SK-N-SH treated with all-trans-retinoic acid at 6 μM for 48 hours (cell line): ENCODE results near the gene PRM3.
"Not testable (repeated sequence)": the region's sequence is repeated elsewhere in the genome, so short reads cannot be mapped to it uniquely, and the experiment has no call there.

Experiments used
- ATAC-seq: fragments of 200-7000 bp; cut with Tn5 transposase; 3 replicates; pipeline ENCODE4 v1.9.1; 2020; ENCODE audit warnings: mild to moderate bottlenecking, moderate library complexity
- ARNTL ChIP-seq: fragments of 450-650 bp; formaldehyde crosslinking; IDR thresholded peaks from 2 replicates; pipeline ENCODE4 v1.5.0; 2020; ENCODE audit warnings: low read depth, mild to moderate bottlenecking, moderate library complexity, borderline replicate concordance
- BACH2 ChIP-seq: fragments of 250-450 bp; sonication (Bioruptor Pico); IDR thresholded peaks from 2 replicates; pipeline ENCODE4 v1.9.0; 2021; ENCODE audit warnings: mild to moderate bottlenecking, borderline replicate concordance
- CSDC2 ChIP-seq: fragments of 250-450 bp; sonication (Bioruptor Pico); IDR thresholded peaks from 2 replicates; pipeline ENCODE4 v1.5.0; 2020; ENCODE audit warnings: mild to moderate bottlenecking, moderate library complexity
- ESRRG ChIP-seq: fragments of 250-450 bp; sonication (Bioruptor Pico); IDR thresholded peaks from 2 replicates; pipeline ENCODE4 v1.6.1; 2021; ENCODE audit warnings: mild to moderate bottlenecking
- GLIS3 ChIP-seq: fragments of 250-450 bp; sonication (Bioruptor Pico); IDR thresholded peaks from 2 replicates; pipeline ENCODE4 v1.5.0; 2020; ENCODE audit warnings: mild to moderate bottlenecking, moderate library complexity
- ISL1 ChIP-seq: fragments of 250-450 bp; sonication (Bioruptor Pico); IDR thresholded peaks from 2 replicates; pipeline ENCODE4 v2.1.2; 2022; ENCODE audit warnings: mild to moderate bottlenecking, moderate library complexity
- OSR1 ChIP-seq: fragments of 250-450 bp; sonication (Bioruptor Pico); IDR thresholded peaks from 2 replicates; pipeline ENCODE4 v1.8.0; 2022; ENCODE audit warnings: moderate library complexity, mild to moderate bottlenecking, inconsistent platforms
- PPARA ChIP-seq: fragments of 250-450 bp; sonication (Bioruptor Pico); IDR thresholded peaks from 2 replicates; pipeline ENCODE4 v1.5.0; 2020; ENCODE audit warnings: mild to moderate bottlenecking, borderline replicate concordance
- RARB ChIP-seq: fragments of 250-450 bp; sonication (Bioruptor Pico); IDR thresholded peaks from 2 replicates; pipeline ENCODE4 v1.8.0; 2021; ENCODE audit warnings: mild to moderate bottlenecking, moderate library complexity
- SNAI2 ChIP-seq: fragments of 250-450 bp; sonication (Bioruptor Pico); IDR thresholded peaks from 2 replicates; pipeline ENCODE4 v1.5.0; 2020; ENCODE audit warnings: mild to moderate bottlenecking, moderate library complexity
- TCF4 ChIP-seq: fragments of 250-450 bp; sonication (Bioruptor Pico); IDR thresholded peaks from 2 replicates; pipeline ENCODE4 v1.8.0; 2021; ENCODE audit warnings: mild to moderate bottlenecking, moderate library complexity, borderline replicate concordance
- TOX ChIP-seq: fragments of 250-450 bp; sonication (Bioruptor Pico); IDR thresholded peaks from 2 replicates; pipeline ENCODE4 v1.8.0; 2021; ENCODE audit warnings: mild to moderate bottlenecking, moderate library complexity, borderline replicate concordance
- ZC3H10 ChIP-seq: fragments of 250-450 bp; sonication (Bioruptor Pico); IDR thresholded peaks from 2 replicates; pipeline ENCODE4 v1.5.1; 2021; ENCODE audit warnings: mild to moderate bottlenecking, moderate library complexity
- ZFP3 ChIP-seq: fragments of 250-450 bp; sonication (Bioruptor Pico); IDR thresholded peaks from 2 replicates; pipeline ENCODE4 v1.5.0; 2020; ENCODE audit warnings: mild to moderate bottlenecking, moderate library complexity
- ZFP30 ChIP-seq: fragments of 450-650 bp; formaldehyde crosslinking; IDR thresholded peaks from 2 replicates; pipeline ENCODE4 v1.5.0; 2022; ENCODE audit warnings: mild to moderate bottlenecking, moderate library complexity
- ZNF70 ChIP-seq: fragments of 450-650 bp; formaldehyde crosslinking; IDR thresholded peaks from 2 replicates; pipeline ENCODE4 v1.5.0; 2020; ENCODE audit warnings: mild to moderate bottlenecking, moderate library complexity
- ZNF8 ChIP-seq: fragments of 450-650 bp; formaldehyde crosslinking; IDR thresholded peaks from 2 replicates; pipeline ENCODE4 v1.5.0; 2020; ENCODE audit warnings: mild to moderate bottlenecking, moderate library complexity
- TF ChIP-seq, protein P1 (sequence below): fragments of 250-450 bp; sonication (Bioruptor Pico); IDR thresholded peaks from 2 replicates; pipeline ENCODE4 v1.5.1; 2020; ENCODE audit warnings: low read depth, mild to moderate bottlenecking, moderate library complexity
- TF ChIP-seq, protein P2 (sequence below): fragments of 250-450 bp; sonication (Bioruptor Pico); IDR thresholded peaks from 2 replicates; pipeline ENCODE4 v1.8.0; 2021; ENCODE audit warnings: low read depth, mild to moderate bottlenecking, moderate library complexity, borderline replicate concordance
- TF ChIP-seq, protein P3 (sequence below): fragments of 250-450 bp; sonication (Bioruptor Pico); IDR thresholded peaks from 2 replicates; pipeline ENCODE4 v1.5.1; 2021; ENCODE audit warnings: mild to moderate bottlenecking, moderate library complexity
- TF ChIP-seq, protein P4 (sequence below): fragments of 250-450 bp; sonication (Bioruptor Pico); IDR thresholded peaks from 2 replicates; pipeline ENCODE4 v1.8.0; 2020; ENCODE audit warnings: mild to moderate bottlenecking, moderate library complexity, borderline replicate concordance
- TF ChIP-seq, protein P5 (sequence below): fragments of 250-450 bp; sonication (Bioruptor Pico); IDR thresholded peaks from 2 replicates; pipeline ENCODE4 v1.5.0; 2020; ENCODE audit warnings: mild to moderate bottlenecking, moderate library complexity

The PRM3 gene

DNA sequence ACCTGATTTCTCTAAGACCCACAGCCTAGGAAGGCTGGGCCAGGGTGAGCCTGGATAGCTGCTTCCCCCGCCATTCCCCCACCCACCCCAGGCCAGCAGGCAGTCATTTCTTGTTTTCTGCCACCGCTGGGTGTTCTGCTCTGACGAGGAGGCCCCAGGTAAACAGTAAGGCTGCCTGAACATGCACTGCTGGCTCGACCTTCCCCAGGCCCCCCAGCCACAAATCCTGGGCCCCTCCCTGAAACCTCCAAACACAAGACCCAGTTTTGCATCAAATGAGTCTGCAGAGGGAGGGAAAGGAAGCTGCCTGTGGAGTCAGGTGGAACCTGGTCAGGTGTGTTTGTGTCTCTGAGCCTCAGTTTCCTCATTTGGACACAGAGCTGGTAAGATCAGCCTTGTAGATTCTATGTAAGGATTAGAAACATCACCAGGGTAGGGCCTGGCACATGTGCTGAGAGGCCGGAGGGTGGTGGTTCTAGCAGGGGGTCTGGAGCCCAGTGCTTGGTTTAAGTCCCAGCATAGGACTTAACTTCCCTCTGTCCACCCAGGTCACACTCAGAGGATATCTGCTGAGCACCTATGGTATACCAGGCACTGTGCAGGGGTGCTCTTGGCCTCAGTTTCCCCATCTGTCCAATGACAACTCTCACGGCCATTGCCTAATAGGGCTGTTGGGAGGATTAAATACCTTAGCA is 26.6 kb upstream of the PRM3 start:
- ATAC-seq = no peak
- TF ChIP-seq RARB (no peak), OSR1 (no peak), ZNF70 (CRISPR knock-in tag) (no peak), CSDC2 (CRISPR knock-in tag) (no peak), ARNTL (CRISPR knock-in tag) (no peak), ZNF8 (CRISPR knock-in tag) (no peak), BACH2 (CRISPR knock-in tag) (no peak), GLIS3 (CRISPR knock-in tag) (no peak), TCF4 (CRISPR knock-in tag) (no peak), ESRRG (CRISPR knock-in tag) (no peak), ISL1 (CRISPR knock-in tag) (no peak), PPARA (CRISPR knock-in tag) (no peak), SNAI2 (CRISPR knock-in tag) (no peak), ZFP3 (CRISPR knock-in tag) (no peak), ZFP30 (no peak)
- TF ChIP-seq, protein P1, sequence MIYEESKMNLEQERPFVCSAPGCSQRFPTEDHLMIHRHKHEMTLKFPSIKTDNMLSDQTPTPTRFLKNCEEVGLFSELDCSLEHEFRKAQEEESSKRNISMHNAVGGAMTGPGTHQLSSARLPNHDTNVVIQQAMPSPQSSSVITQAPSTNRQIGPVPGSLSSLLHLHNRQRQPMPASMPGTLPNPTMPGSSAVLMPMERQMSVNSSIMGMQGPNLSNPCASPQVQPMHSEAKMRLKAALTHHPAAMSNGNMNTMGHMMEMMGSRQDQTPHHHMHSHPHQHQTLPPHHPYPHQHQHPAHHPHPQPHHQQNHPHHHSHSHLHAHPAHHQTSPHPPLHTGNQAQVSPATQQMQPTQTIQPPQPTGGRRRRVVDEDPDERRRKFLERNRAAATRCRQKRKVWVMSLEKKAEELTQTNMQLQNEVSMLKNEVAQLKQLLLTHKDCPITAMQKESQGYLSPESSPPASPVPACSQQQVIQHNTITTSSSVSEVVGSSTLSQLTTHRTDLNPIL (CRISPR knock-in tag) = no peak
- TF ChIP-seq, protein P2, sequence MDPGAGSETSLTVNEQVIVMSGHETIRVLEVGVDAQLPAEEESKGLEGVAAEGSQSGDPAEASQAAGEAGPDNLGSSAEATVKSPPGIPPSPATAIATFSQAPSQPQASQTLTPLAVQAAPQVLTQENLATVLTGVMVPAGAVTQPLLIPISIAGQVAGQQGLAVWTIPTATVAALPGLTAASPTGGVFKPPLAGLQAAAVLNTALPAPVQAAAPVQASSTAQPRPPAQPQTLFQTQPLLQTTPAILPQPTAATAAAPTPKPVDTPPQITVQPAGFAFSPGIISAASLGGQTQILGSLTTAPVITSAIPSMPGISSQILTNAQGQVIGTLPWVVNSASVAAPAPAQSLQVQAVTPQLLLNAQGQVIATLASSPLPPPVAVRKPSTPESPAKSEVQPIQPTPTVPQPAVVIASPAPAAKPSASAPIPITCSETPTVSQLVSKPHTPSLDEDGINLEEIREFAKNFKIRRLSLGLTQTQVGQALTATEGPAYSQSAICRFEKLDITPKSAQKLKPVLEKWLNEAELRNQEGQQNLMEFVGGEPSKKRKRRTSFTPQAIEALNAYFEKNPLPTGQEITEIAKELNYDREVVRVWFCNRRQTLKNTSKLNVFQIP (CRISPR knock-in tag) = no peak
- TF ChIP-seq, protein P3, sequence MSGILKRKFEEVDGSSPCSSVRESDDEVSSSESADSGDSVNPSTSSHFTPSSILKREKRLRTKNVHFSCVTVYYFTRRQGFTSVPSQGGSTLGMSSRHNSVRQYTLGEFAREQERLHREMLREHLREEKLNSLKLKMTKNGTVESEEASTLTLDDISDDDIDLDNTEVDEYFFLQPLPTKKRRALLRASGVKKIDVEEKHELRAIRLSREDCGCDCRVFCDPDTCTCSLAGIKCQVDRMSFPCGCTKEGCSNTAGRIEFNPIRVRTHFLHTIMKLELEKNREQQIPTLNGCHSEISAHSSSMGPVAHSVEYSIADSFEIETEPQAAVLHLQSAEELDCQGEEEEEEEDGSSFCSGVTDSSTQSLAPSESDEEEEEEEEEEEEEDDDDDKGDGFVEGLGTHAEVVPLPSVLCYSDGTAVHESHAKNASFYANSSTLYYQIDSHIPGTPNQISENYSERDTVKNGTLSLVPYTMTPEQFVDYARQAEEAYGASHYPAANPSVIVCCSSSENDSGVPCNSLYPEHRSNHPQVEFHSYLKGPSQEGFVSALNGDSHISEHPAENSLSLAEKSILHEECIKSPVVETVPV (CRISPR knock-in tag) = no peak
- TF ChIP-seq, protein P4, sequence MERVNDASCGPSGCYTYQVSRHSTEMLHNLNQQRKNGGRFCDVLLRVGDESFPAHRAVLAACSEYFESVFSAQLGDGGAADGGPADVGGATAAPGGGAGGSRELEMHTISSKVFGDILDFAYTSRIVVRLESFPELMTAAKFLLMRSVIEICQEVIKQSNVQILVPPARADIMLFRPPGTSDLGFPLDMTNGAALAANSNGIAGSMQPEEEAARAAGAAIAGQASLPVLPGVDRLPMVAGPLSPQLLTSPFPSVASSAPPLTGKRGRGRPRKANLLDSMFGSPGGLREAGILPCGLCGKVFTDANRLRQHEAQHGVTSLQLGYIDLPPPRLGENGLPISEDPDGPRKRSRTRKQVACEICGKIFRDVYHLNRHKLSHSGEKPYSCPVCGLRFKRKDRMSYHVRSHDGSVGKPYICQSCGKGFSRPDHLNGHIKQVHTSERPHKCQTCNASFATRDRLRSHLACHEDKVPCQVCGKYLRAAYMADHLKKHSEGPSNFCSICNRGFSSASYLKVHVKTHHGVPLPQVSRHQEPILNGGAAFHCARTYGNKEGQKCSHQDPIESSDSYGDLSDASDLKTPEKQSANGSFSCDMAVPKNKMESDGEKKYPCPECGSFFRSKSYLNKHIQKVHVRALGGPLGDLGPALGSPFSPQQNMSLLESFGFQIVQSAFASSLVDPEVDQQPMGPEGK (CRISPR knock-in tag) = no peak
- TF ChIP-seq, protein P5, sequence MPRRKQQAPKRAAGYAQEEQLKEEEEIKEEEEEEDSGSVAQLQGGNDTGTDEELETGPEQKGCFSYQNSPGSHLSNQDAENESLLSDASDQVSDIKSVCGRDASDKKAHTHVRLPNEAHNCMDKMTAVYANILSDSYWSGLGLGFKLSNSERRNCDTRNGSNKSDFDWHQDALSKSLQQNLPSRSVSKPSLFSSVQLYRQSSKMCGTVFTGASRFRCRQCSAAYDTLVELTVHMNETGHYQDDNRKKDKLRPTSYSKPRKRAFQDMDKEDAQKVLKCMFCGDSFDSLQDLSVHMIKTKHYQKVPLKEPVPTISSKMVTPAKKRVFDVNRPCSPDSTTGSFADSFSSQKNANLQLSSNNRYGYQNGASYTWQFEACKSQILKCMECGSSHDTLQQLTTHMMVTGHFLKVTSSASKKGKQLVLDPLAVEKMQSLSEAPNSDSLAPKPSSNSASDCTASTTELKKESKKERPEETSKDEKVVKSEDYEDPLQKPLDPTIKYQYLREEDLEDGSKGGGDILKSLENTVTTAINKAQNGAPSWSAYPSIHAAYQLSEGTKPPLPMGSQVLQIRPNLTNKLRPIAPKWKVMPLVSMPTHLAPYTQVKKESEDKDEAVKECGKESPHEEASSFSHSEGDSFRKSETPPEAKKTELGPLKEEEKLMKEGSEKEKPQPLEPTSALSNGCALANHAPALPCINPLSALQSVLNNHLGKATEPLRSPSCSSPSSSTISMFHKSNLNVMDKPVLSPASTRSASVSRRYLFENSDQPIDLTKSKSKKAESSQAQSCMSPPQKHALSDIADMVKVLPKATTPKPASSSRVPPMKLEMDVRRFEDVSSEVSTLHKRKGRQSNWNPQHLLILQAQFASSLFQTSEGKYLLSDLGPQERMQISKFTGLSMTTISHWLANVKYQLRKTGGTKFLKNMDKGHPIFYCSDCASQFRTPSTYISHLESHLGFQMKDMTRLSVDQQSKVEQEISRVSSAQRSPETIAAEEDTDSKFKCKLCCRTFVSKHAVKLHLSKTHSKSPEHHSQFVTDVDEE = no peak

DNA sequence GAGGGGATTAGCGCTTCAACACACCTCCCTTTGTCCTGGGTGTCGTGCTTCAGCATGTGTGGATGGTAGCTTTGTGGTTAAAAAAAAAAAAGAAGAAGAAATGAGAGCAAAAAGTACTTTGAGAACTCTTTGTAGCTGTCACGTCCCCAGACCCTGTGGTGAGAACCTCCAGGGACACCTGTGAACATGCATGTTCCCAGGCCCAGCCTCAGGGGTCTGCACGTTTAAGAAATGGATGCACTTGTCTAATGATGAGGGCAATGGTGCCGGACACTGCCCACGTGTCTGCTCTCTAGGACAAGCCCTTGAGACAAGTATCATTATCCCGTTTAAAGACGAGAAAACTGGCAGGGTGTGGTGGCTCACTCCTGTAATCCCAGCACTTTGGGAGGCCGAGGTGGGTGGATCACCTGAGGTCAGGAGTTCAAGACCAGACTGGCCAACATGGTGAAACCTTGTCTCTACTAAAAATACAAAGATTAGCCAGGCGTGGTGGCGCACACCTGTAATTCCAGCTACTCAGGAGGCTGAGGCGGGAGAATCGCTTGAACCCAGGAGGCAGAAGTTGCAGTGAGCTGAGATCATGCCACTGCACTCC is 25.6 kb upstream of the PRM3 start:
- not testable (repeated sequence) for ATAC-seq

DNA sequence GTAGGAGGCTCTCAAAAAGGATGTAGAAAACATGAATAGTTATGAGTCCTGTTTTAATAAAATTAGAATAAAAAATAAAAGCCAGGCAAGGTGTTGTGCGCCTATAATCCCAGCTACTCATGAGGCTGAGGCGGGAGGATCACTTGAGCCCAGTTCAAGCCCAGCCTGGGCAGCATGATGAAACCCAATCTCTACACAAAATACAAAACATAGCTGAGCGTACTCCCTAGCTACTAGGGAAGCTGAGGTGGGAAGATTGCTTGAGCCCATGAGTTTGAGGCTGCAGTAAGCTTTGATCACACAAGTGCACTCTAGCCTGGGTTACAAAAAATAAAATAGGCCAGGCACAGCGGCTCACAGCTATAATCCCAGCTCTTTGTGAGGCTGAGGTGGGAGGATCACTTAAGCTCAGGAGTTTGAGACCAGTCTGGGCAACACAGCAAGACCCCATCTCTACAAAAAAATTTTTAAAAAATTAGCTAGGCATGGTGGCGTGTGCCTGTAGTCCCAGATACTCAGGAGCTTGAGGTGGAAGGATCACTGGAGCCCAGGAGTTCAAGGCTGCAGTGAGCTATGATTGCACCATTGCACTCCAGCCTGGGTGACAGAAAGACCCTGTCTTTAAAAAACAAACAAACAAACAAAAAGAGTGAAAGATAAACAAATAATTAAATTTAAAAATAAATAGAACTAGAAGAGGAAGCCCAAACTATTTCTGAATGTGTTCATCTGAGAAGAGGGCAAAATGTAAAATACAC is 24.9 kb upstream of the PRM3 start:
- peak; percentile 4; the same call in 1 of the 3 replicates for ATAC-seq
- no peak for TF ChIP-seq OSR1
- TF ChIP-seq ZC3H10 (CRISPR knock-in tag) = no peak
- TF ChIP-seq, protein P4 (CRISPR knock-in tag) = no peak
- no peak for TF ChIP-seq TOX (CRISPR knock-in tag)
- no peak for TF ChIP-seq ZNF70 (CRISPR knock-in tag)
- no peak for TF ChIP-seq ZFP3 (CRISPR knock-in tag)
- TF ChIP-seq ZNF8 (CRISPR knock-in tag) = no peak
- no peak for TF ChIP-seq RARB
- no peak for TF ChIP-seq BACH2 (CRISPR knock-in tag)
- no peak for TF ChIP-seq GLIS3 (CRISPR knock-in tag)
- TF ChIP-seq PPARA (CRISPR knock-in tag) = no peak
- no peak for TF ChIP-seq CSDC2 (CRISPR knock-in tag)
- no peak for TF ChIP-seq ARNTL (CRISPR knock-in tag)
- TF ChIP-seq ZFP30 = no peak
- TF ChIP-seq ESRRG (CRISPR knock-in tag) = no peak
- no peak for TF ChIP-seq TCF4 (CRISPR knock-in tag)
